HG03039 (cell line): ENCODE results near the gene ATXN10.
"Not testable (repeated sequence)": the region's sequence is repeated elsewhere in the genome, so short reads cannot be mapped to it uniquely, and the experiment has no call there.

Experiments used
- ATAC-seq: cut with Tn5 transposase; IDR thresholded peaks from one replicate; pipeline ENCODE4 v1.9.1; 2021; ENCODE audit warnings: mild to moderate bottlenecking, moderate library complexity; ENCODE audit not compliant: unreplicated experiment

The ATXN10 gene

DNA sequence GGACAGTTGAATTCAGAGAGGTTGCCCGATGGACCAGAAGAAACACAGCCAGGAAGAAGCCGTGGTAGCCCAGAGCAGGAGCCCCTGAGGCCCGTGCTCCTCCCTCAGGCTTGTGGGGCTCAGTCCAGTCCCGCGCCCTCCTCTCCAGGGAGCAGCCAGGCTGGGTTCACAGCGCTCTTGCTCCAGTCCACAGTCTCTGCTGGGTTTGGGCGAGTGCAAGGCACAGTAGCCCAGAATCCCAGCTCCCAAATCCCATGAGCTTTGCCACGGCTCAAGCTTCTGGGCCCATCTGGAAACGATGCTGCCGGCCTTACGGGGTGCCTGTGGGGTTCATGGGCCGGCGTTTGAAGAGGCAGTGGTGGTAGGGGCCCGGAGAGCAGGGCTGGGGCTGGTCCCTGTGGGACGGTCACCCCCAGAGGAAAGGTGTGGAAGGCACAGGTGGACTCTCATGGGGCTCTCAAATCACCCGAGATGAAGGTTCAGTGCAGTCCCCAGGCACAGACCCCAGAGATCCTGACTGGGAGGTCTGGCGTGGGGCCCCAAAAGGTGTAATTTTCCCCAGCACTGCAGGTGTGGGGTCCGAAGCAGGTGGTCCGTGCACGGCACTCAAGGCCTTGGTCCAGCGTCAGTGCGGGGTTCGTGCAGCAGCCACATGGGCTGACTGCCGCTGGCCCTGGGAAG, 30.6 kb upstream of the ATXN10 start:
- no peak for ATAC-seq

DNA sequence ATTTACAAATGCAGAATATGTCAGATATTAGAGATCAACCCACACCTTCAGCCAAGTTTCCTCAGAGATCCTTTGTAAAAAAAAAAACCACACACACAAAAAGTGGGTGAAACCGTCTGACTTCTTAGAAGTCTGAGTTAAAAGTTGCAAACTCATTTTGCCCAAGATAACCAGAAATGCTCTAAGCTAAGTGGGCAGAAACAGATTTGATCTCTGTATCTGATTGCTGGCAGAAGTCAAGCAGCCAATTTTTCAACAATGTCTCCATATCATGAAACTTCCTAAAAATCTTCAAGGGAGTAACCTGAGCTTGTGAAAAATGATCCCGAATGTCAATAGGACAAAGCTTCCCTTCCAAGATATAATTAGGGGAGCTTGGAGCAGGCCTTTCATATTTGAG, 28.6 kb upstream of the ATXN10 start:
- no peak for ATAC-seq

DNA sequence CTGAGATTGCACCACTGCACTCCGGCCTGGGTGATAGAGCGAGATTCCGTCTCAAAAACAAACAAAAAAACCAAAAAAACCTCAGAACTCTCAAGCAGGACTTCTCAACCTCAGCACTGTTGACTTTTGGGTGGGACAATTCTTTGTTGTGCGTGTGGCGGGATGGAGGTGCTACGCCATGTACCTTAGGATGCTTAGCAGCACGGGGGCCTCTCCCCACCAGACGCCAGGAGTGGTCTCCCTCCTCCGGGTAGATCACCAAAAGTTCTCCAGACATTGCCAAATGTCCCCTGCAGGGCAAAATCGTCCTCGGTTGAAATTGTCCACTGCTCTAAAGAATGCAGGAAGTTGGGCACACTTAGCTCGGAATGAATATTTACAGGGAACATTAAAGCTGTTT, 26.9 kb upstream of the ATXN10 start:
- ATAC-seq = no peak

DNA sequence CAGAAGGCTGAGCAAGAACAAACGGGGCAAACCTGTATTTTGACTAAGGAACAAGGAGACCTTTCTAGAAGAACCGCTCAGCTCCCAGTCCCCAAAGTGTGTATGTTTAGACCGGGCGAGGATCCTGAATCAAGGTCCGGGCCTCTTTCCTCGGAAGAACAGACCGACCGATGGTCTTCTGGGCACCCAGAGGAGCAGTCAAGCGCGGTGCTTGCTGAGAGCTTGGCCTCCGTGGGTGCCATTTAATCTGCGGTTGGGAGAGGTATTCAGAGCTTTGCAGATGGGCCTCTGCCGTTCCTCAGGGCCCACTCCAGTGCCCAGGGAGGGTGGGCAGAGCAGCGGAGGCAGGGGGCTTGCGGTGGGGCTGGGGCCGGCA, 26.5 kb upstream of the ATXN10 start:
- ATAC-seq = no peak

- peak; percentile 64 for ATAC-seq
Observed at GRCh38 chr22:45645526-45646414, 25.9 kb upstream of the ATXN10 start.

DNA sequence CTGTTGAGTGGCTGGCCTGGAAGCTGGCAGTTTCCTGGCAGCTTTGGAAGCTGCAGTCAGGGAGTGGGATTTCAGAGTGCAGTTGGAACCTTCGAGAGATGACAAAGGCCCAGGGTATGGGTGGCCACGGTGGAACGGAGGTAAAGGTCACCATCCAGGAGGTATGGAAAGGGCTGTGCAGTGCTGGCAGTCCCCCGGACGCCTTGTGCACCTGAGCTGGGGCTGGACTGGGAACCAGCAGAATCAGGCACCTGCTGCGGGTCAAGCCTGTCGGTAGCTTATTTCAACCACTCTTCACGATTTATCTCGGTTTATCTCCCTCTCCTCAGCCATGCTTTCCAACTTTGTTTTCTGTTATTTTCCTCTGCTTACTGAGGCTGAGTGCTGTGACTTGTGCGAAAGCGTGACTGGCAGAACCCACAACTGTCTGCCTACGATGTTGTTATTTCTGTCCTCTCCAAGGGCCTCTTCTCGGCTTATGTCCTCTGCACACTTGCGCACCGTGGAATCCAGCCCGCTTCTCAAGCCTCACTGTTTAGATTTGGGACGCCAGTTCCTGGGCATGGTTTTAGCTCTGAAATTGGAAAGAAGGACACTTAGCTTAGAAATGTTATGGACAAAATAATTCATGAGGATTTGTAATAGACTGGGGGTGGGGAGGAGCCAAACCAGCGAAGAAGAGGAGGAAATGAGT, 24.0 kb upstream of the ATXN10 start:
- no peak for ATAC-seq

- no peak for ATAC-seq
Observed at GRCh38 chr22:45648301-45649117, 23.1 kb upstream of the ATXN10 start.

DNA sequence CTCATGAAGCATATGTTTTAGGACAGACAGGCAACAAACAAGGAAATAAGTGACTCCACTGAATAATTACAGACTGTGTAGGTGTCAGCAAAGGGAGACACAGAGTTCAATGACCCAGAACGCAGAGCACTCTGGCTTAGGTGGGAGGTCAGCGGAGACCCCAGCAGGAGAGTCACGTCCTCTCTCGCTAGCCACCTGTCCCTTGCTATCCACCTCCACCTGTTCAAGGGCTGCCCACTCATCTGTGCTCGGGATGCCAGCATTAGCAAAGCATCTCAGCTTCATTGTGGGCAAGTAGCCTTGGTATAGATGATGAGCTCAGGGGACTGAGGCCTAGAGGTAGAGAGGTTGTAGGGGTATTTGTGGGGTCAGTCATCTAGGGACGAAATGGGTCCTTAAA, 21.8 kb upstream of the ATXN10 start:
- ATAC-seq = no peak

- no peak for ATAC-seq
Observed at GRCh38 chr22:45650721-45651120, 20.9 kb upstream of the ATXN10 start.

GRCh38 chr22:45651931-45652528, 19.6 kb upstream of the ATXN10 start:
- ATAC-seq = no peak

- no peak for ATAC-seq
Observed at GRCh38 chr22:45656577-45656976, 15.1 kb upstream of the ATXN10 start.

- ATAC-seq = no peak
Observed at GRCh38 chr22:45657701-45658100, 13.9 kb upstream of the ATXN10 start.

GRCh38 chr22:45664136-45664646, 7.4 kb upstream of the ATXN10 start:
- no peak for ATAC-seq

DNA sequence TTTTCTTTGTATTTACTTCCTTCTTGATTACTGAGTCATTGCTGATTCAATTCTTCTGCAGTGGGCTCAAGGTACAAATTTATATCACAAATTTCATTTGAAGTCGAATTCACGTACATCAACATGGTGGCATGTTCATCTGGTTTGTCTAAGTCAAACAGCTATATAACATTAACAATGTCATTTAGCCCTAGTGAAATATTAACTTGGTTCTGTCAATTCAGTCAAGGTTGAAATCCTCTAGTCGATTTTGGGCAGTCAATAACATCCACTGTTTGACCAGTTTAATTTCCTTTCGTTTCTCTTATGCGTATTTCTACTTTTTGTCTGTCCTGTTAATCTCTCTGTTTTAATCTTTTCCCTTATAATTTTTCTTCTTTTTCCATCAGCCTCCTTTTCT, 4.1 kb upstream of the ATXN10 start:
- ATAC-seq = no peak

- ATAC-seq = not testable (repeated sequence)
Observed at GRCh38 chr22:45670363-45670762, 1.3 kb upstream of the ATXN10 start.

- no peak for ATAC-seq
Observed at GRCh38 chr22:45670981-45671782, 452 bp upstream of the ATXN10 start.

DNA sequence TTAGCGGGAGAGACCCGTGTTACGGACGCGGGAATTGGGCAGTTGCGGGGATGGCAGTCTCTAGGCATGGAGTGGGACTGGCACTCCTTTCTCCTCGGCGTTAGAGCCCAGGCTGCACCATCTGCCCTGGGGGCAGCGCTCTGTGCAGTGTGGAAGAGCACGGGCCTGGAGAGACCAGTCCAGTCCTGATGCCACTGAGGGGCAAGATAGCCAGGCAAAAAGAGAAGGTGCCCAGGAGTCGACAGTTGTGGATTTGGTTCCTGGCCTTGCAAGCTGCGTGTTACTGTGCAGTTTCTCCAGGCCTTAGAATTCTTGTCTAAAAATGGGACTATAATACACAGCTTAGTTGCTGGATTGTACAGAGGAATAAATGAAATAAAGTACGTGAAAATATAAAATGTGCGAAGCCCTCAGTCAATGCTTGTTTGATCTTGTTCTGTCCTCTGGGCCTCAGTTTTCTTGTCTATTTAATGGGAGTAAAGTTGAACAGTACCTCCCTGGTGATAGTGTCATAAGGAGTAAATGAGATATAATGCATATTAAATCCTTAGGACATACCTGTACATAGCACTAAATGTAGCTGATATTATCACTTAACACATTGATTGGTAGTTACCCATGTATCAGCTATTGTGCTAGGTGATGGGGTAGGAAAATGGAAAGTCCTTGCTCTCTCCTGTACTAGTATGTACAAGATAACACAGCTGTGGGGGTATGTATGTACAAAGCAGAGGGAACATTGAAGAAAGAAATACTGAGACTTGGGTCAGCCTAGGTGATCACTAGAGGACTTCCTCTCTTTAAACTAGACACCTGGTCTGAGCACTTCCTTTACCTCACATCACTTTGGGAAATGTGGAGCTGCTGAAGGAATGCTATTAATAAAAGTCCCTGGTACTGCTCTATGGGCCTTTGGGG, 1.2 kb downstream of the ATXN10 start:
- no peak for ATAC-seq

DNA sequence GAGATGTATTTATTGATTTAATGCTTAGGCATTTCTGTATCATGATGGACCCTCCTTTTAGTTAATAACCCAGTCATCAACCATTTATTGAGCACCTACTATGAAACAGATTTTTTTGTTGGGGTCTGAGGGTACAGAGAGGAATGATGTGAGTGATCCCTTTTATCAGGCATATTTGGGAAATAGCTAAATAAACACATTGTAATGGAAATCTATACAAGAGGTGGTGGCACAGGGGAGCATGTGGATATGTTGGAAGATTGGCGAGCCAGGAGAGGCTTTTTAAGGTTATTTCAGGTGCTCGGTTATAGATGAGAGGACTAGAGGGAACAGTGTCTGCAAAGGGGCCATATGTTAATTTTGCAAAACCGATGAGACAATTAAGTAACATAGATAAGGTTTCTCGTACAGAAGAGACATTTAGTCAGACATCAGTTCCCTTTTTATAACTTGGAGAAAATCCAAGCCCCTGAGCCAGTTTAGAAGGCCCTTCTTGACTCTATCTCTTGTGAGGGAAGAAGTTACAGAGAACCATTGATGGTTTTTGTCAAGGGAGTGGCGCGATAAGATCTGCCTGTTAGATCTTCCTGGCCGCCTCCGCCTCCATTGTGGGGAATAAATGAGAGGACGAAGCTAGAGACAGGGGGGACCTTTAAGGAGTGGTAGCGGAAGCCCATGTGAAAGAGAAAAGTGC, 2.0 kb downstream of the ATXN10 start:
- no peak for ATAC-seq
